NCI-H2081 treated with DMSO at 0.1 percent for 48 hours (cell line): ENCODE data around the gene SORBS1.

Source experiments
- DNase-seq: peaks from one replicate; lab custom pipeline; 2025; lab: John Stamatoyannopoulos, UW

Gene SORBS1

GRCh38 chr10:95513941-95514392 is 47.2 kb downstream of the SORBS1 start:
- DNase-seq, result no peak

- no peak for DNase-seq
These were observed 48.1 kb downstream of the SORBS1 start for GRCh38 chr10:95513008-95513589.

GRCh38 chr10:95511314-95511713 is 49.9 kb downstream of the SORBS1 start:
- DNase-seq, result no peak

DNA sequence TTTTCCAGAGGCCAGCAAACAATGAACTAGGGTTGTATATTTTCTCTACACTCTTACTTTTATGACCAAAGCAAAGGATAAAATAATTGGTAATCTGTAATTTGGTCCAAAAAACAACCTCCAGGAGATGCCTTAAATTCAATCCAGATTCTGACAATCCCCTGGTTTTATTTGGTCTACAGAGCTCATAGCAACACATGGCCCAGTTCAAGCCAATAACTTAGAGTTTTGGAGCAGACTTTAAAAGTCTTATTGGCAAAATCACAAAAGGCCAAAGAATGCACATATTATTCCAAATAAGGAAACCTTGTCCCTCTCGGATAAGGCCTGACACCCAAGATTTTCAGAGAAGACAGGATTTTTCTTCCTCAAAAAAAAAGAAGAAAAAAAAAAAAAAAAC is 51.9 kb downstream of the SORBS1 start:
- DNase-seq, result no peak

- DNase-seq, result no peak
These were observed 52.4 kb downstream of the SORBS1 start for GRCh38 chr10:95508730-95509129.

DNA sequence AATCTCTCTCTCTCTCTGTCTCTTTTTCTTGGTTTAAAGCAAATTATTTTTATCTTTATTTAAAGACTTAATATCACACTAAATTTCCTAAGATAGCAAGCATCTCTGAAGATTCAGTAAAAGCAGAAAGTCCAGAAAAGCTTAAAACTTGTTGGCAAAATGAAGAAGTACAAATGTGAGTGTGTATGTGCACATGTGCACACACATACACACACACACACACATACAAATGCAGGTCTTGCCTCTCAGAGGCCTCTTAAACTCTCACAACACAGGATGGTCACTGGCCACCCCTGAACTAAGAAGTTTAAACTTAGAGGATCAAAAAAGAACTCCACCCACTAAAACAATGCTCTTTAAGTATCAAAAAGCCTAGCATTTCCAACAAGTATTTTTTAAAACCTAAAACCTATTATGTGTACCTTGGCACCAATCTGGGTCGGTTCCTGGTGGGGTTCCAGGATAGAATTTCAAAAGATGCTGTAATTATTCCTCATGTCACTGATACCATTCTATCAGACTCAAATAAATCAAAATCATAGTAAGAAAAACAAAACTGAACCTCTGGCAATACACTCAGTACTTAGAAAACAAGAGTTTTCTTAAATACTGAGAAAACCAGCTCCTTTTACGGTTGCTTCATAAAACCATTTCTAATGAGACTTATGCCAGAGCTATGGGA is 55.0 kb downstream of the SORBS1 start:
- no peak for DNase-seq

GRCh38 chr10:95505641-95506040 is 55.5 kb downstream of the SORBS1 start:
- DNase-seq, result no peak

- DNase-seq, result no peak
These were observed 56.0 kb downstream of the SORBS1 start for GRCh38 chr10:95505084-95505610.

DNA sequence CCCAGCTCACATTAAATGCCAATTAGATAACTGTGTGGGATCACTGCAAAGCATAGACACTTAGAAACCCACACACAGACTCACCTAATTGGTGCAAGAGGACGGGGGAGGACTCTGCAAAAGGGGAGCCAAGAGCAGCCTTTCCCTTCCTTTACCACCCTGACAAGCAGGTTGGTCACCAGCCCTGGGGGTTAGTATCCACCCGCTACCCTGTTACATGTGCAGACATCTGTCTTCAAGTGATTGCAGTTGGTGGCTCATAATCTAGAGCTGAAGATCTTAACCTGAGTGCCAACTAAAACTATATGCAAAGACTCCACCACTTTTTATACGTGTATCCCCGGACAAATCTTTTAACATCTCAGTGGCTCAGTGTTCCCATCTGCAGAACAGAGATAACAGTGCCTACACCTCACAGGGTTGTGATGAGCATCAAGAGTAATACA is 56.9 kb downstream of the SORBS1 start:
- DNase-seq, result no peak

DNA sequence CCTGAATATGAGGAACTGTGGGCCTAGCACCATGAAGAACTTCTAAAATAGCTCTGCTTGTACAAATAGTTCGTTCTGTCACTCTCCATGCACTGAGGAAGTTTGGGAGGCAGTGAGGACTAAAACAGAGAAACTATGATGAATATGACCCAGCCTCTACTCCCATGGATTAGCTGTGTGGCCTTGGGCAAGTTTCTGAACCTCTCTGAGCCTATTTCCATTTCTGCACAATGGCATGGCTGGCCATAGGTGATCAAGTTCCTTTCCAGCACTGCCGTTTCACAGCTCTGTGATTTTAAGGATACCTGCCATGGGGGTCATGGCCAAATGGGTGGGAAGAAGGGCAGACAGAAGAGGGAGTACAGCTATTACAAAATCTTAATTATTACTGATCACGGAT is 57.6 kb downstream of the SORBS1 start:
- DNase-seq, result no peak

DNA sequence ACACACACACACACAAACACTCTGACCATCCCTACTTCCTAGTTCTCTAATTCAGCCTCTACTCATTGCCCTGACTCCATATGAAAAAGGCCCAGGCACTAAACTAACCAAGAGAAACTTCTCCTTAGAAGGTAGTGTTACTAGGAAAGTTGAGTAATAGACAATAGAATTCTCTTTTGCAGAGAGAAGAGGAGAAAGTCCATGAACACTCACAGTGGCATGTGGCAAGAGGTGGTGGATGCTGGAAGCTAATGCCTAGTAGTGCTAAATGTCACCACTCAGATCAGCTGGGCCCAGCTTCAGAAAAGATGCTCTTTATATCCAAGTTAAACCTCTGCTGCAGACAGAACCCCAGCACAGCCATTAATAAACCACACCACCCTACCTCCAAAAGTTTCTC is 58.2 kb downstream of the SORBS1 start:
- DNase-seq, result no peak

- no peak for DNase-seq
These were observed 58.8 kb downstream of the SORBS1 start for GRCh38 chr10:95502377-95502776.

DNA sequence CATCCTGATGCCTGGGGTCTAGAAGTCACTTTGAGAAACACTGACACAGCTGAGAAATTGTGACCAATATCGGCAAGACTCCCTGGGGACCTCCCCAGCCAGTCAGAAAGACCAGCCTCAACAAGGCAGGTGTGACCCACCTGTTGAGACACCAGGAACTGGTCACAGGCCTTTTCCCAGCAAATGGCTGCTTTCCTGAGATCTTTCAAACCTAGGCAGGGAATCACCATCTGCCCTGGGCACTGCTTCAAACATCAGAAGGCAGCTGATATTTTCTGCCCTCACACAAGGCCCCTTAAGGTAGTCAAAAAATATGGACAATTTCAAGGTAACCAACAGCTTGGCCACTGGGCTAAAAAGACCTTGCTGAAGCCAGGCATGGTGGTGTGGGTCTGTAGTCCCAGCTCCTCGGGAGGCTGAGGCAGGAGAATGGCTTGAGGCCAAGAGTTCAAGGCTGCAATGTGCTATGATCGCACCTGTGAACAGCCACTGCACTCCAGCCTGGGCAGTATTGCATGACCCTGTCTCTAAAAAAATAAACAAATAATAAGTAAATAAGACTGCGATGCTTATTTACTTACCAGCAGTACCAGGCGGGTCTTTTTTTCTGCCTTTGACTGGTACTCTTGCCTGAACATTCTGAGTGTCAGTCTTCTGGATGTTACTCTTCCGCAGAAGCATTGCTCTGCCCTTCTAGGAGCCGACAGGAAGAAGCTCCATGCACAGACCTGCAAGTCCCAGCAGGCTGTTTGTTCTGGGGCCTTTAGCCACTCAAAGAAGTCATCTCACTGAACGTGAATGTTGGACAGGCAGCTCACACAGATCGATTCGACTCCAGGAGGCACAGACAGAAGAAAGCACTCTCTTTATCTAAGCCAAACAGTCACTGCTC is 59.7 kb downstream of the SORBS1 start:
- DNase-seq, result no peak

DNA sequence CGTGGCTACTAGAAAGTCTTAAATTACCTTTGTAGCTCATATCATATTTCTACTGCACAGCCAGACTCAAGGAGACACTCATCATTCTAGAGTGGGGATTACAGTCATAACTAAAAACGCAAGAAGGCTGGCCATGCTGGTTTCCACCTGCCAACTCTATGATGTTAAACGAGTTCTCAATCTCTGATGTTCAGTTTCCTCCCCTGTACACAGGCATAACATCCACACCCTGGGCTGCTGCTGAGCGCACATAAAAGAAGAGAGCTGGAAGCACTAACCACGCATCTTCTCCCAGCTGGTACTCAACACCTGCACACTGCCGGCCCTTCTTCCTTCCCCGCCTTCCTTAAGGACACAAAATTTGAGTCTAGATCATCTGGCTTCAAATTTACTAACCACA is 60.5 kb downstream of the SORBS1 start:
- DNase-seq, result no peak

DNA sequence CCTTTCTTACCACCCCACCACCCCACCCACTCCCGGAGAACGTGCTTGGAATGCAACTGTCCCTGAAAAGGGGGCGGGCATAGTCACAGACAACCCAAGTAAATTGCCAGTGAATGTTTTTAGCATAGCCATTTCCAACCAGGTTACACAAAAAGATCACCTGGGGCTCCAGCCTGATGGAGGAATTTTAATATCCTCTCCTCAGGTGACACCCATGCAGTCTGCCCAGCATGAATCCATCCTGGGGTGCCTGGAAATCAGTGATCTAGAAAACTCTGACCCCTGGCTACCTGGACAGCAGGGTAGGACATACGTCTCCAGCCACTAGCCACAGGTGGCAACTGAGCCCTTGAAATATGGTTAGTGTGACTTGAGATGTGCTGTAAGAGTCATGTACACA is 61.1 kb downstream of the SORBS1 start:
- no peak for DNase-seq

DNA sequence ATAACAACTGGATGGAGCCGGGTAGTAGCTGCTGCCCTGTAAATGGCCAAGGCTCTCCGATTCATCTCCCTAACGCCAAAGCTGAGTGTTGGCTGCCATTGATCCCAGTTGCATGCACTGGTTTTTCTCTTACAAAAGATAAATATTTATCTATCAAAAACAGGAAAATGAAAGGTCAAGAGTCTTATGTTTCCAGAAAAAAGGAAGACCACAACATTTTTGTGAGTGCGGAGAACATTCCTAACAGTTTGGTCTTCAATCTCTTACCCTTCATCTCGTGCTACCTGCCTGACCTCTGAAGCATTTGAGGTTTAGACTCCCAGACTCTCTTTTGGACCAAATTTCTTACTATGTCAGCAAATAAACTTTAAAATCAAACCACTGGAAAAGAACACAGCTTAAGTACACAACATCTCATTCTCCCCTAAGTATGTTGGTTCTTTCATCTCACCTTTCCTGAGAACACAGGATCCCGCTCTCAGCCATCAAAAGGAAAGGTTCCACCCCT is 61.6 kb downstream of the SORBS1 start:
- DNase-seq, result no peak

DNA sequence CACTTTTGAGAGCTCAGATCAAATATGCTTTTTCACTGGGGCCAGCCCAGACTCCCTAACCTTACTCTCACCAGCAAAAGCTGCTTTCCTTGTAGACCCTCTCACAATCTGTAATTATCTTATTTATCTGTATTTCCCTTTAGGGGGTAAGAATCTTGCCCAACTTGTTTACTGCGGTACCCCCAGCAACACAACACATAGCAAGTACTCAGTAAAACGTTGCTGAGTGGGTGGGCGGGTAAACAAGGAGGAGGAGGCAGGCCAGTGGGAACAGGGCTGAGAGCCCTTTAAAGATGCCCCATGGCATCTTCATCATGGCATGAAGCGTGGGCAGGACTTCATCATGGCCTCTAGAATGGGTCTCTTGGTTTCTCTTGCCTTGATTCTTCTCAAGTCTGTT is 64.2 kb downstream of the SORBS1 start:
- DNase-seq, result no peak

DNA sequence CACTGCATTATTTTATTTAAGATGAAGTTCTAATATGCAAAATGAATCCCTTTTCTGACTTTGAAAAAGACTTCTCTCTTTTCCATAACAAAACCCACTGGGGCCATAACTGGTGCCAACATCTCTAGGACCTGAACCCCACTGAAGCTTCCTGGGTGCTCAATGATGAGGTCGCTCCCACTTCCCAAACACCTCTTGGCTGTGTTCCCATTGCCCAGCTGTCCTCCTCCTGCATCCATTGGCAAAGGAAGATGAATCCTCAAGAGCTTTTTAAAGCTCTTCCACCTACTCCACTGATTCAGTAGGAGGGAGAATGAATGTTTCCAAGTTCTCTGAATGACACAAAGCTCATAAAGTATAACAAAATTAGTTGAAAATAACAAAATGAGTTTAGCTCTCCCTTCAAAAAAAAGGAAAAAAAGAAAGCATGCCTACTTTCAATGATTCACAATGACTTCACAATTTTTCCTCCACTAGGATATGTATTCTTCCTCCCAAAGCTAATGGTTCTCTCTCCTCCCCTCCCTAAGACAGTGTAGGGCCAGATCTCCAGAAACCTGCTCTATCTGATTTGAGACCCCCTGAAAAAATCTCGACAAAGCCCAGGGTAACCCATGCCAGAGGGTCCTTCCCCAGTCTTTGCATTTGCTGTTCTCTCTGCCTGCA is 64.8 kb downstream of the SORBS1 start:
- no peak for DNase-seq

DNA sequence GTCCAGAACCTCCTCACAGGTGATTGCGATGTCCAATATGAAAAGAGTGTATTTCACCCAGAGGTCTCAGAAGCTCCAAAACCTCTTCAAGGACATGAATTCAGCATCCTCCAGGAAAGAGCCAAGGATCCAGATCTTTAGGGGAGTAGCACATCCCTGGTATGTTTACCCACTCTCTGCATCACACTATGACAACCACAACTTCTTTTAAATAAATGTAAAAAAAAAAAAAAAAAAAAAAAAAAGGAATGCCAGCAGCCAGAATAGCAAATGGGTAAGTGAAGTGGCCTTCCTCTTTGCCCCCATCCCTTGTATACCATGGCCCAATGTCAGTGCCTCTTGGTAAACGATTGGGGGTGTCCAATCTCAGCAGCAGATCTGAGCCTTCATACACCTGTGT is 67.3 kb downstream of the SORBS1 start:
- no peak for DNase-seq

- no peak for DNase-seq
These were observed 73.2 kb downstream of the SORBS1 start for GRCh38 chr10:95487994-95488393.

DNA sequence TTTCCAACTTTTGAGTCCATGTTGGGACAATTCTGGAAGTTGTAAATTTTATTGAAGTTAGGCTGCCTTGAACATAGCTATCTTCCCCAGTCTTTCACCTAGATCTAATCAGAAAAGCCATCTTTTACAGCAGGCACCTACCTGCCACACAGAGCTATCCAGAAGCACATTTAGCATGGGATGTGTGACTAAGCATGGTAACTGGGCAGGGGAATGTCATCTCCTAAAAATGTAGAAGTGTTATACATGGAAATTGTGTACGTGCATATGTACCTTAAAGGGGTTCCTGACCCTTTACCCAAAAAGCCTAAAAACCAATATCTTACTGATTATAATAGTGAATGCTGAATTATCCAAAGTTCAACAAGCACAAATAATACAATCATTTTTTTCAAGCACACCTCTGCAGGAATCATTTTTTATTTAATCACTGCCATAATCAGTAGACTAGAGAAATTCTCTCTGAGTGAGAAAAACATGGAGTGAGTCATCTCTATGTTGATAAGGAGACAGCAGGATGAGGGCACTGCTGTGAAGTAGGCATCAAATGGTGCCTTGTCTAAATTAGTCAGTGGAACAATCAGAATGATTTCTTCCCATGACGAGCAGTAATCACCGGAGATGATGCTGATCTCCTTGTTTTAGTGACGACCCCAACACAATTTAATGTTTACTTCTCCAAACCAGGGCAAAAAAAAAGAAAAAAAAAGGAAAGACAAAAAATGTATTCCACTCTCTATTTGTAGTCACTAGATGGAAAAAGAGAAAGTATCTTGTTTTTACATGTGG is 75.9 kb downstream of the SORBS1 start:
- DNase-seq, result no peak
